NCI-H146 treated with DMSO at 0.1 percent for 48 hours (cell line): ENCODE data around the gene IRF2BPL.
"Not testable (repeated sequence)": the region's sequence is repeated elsewhere in the genome, so short reads cannot be mapped to it uniquely, and the experiment has no call there.

Source experiments
- DNase-seq: peaks from one replicate; lab custom pipeline; 2025; ENCODE audit not compliant: unreplicated experiment; lab: John Stamatoyannopoulos, UW

IRF2BPL gene

GRCh38 chr14:77036484-77037214, 8.1 kb upstream of the IRF2BPL start:
- DNase-seq: no peak

DNA sequence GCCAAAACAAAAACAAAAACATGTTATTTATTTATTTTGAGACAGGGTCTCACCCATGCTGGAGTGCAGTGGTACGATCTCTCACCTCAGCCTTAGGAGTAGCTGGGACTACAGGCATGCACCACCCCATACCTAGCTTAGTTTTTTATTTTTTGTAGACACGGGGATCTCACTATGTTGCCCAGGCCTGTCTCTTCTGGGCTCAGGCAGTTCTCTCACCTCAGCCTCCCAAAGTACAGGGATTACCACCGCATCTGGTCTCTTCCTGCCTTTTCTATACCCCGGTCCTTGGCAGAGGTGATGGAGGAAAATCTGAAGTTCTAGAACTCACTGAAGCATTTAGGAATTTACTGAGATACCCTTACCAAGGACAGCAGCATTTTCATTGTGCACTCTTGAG, 6.8 kb upstream of the IRF2BPL start:
- no peak for DNase-seq

- peak; percentile 79 for DNase-seq
Observed at GRCh38 chr14:77033622-77034589, 5.4 kb upstream of the IRF2BPL start.

DNA sequence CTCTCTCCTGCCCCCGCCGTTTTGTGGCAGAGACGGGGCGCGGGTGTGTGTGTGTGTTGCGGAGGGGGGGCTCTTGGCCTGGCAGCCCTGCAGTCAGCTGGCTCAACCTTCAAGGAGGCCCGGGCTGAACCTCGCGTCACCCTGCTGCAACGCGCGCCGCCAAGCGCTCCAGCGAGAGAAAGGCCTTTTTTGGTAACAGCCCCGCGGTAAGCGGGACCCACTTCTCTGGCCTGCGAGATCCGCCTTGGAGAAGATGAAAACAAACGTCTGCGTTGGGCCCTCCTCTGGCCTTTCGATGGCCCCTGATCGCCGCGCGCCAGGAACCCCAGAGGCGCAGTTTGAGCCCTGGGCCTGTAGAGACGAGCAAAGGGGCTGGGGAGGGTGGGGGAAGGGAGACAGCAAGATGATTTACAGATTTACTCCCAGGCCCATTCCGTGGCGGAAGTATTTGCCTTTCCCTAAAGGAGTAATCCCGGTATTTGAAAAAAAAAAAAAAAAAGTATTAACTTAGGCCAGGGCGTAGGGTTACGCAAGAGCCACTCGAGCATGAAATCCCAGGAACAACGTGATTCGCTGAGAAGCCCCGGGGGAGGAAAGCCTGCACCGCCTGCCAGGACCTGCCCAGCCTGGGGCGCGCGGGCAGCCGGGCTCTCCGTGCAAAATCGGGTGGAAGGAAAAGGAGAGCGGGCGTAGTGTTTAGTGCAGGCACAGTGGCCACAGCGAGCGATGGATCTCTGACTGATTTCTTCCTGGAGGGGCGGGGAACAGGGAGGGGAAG, 4.5 kb upstream of the IRF2BPL start:
- peak; percentile 81 for DNase-seq

GRCh38 chr14:77032491-77032843, 4.0 kb upstream of the IRF2BPL start:
- no peak for DNase-seq

DNA sequence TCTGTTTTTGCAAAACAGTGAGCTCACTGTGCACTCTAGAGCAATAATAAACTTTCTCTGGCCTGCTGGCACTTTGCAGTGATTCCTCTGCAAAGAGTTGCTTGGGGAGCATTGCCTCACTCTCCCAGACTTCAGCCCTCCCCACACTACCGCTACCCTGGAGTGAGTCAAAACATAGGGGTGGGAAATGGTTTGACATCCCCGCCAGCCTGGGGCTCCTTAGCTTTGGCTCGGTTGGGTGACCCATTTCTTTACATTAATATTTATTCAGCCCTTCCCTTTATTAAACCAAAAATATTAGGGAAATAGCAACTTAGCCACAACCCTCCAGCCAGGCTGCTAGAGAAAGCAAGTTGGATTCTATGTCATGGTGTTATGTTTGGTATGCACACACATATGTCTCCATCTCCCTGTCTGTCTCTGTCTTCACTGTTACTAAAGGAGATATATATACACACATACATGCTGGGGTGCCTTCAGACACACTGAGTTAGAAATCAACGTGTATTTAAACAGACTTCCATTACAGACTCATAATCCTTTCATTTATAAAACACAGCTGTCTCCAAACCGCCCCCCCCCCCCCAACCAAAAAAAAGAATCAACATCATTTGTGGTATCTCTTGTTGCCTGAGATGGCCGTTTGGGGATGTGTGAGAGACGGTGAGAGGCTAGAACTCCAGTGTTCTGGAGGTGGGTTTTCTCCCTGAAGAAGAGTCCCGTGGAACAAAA, 3.4 kb upstream of the IRF2BPL start:
- no peak for DNase-seq

DNA sequence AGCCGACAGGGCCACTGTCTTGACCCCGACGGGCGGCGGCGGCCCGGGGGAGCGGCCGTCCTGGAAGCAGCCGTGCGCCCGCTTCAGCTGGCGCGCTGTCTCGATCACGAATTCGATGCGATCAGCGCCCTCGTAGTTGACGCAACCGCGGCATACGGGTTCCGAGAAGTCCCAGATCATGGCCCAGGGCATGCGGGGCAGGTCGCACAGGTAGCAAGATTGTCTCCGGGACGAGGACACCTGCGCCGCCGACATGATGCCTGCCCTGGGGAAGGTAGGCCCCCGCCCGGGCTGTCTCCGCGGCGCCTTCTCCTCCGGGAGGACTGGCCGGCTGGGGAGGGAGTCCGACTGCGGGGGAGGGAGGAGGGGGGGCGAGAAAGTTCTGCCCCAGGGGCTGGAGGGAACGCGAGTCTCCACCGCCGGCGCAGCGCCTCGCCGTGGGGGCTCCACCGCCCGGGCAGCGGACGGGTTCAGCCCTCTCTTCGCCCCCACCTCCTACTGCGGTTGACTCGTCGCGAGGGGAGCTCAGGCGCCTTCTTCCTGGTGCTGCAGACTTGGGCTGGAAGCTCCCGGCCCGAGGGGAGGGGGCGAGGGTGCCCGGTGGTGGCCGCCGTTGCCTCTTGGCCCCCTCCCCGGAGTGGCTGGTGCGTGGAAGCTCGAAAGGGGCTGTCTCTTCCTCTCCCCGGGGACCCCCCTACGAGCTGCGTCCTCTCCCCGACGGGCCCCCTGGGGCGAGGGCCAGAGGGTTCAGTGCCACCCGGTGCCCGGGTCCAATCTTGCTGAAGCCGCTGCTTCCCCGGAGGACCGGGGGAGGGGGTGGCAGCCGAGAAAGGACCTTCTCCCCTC, 747 bp downstream of the IRF2BPL start:
- DNase-seq: peak; percentile 37

- DNase-seq: no peak
Observed at GRCh38 chr14:77026930-77027537, 1.5 kb downstream of the IRF2BPL start.

DNA sequence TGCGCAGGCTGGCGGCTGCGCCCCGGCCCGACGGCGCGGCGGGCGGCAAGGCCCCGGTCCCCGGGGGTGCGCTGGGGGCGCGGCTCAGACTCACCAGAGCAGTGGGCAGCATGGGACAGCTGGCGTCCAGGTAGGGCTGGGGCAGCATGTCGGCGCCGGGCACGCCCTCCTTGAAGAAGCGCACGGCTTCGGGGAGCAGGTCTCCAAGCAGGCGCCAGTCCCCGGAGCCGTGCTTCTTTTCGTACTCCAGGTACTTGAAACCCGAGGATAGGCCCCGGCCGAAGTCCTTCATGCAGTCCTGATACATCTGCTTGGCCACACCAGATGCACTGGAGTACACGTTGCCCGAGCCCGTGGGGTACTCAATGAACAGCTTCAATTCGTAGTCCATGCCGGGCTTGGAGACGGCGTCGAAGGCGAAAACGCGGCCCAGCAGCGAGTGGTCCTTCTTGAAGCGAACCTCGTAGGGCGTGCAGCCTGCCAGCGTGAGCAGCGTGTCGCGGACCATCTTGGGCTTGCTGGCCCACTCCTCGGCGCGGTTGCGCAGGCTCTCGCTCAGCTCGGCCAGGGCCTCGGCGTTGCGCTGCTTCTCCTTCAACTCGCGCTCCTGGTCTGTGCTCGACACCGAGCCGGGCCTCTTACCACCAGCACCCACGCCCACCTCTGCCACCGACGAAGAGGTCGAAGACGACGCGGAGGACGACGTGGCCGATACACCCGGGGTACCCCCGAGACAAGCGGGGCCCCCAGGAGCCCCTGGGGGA, 2.2 kb downstream of the IRF2BPL start:
- DNase-seq: no peak

DNA sequence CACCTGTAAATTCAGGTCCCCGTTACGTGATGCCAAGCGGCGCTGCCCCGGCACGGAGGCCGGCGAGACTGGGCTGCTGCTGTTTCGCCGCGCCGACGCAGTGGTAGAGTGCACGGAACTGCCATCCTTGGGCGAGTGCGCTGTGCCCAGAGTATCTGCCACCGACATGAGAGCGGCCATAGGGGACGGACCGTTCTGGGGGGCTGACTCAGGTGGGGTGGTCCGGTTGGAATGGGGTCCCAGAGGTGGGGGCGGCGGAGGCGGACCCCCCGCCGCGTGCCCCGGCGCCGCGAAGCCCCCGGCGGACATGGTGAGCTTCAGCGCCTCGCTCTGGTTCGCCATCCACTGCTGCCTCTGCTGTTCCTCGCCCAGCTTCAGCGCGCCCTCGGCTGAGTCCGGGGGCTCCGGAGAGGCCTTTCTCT, 2.8 kb downstream of the IRF2BPL start:
- no peak for DNase-seq

DNA sequence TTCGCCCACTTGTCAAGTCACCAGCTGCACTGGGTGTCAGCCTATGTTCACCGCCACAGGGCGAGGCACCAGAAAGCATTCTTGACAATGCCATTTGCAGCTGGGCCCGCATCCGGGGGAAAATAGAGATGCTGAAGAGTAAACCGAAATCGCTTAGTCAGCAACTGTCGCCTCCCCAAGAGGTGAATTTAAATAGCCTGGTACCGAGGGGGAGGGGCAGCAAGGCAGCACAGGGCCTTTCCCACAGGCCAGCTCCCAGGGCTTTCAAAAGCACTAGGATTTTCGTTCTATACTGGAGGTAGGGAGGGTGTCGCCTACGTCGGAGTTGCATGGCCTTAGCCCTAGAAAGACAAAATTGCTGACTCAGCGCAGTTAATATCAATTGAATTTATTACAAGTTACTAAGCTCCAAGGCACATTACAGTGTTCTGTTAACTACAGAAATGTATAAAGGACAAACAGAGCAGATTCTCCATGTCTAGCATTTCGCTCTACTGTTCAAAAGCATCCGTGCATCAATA, 4.3 kb downstream of the IRF2BPL start:
- no peak for DNase-seq

- DNase-seq: no peak
Observed at GRCh38 chr14:77023001-77023996, 5.2 kb downstream of the IRF2BPL start.

DNA sequence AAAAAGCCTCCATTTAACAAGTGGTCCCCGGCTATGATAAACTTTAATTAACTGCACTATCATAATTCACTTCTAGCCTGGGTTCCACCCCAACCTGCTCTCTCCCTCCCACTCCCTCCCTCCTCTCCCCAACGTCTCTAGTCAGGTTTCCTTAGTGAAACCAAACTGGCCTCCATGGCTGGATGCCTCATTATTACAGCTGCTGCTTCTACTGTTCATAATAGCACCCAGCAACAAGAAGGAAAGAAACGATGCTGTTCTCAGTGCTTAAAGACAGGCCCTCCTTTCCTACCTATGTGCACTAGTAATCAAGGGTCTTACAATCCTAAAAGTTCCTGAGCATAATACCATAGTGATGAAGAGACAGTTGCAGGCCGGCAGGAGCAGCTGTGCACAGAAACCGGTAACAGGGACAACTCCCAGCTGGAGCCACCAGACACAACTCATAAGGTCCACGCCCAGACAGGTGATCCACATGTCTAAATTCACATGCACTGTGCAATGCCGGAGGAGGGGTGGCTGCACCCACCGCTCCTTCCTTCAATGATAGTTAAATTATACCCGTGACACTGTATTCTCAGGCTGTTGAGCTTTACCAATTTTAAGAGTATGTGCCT, 6.2 kb downstream of the IRF2BPL start:
- DNase-seq: peak; percentile 21

DNA sequence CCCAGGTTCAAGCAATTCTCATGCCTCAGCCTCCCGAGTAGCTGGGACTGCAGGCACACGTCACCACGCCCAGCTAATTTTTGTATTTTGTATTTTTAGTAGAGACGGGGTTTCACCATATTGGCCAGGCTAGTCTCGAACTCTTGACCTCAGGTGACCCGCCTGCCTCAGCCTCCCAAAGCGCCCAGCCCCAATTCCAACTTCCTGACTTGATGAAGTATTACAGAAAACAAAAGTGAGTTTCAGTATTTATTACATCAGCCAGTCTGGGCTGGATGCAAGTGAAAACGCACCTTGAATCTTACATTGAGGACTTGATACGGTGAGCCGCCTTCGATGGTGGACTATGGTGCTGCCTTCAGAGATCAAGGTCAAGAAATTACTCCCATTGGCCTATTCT, 7.1 kb downstream of the IRF2BPL start:
- not testable (repeated sequence) for DNase-seq

- DNase-seq: no peak
Observed at GRCh38 chr14:77018785-77019184, 9.7 kb downstream of the IRF2BPL start.

- no peak for DNase-seq
Observed at GRCh38 chr14:77017666-77018065, 10.8 kb downstream of the IRF2BPL start.

DNA sequence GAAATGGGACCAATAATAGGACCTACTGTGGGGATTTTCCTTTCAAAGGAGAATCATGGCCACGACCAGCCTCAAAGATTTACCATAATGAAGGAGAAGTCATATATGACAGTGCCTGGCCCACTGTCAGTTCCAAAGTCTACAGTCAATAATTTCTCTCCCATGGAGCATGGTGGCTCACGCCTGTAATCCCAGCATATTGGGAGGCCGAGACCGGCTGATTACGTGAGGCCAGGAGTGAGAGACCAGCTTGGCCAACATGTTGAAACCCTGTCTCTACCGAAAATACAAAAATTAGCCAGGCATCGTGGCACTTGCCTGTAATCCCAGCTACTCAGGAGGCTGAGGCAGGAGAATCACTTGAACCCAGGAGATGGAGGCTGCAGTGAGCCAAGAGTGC, 13.8 kb downstream of the IRF2BPL start:
- no peak for DNase-seq
